Heart right ventricle (tissue), 16 donors: ENCODE results near the gene RUNX1. TPM values are rescaled to one million over a fixed set of nuclear protein-coding genes. Genes with fewer than 3 reads are reported as not detected.

Experiments
- ATAC-seq, 8 donors: fragments of 200-7000 bp; cut with Tn5 transposase; one replicate each; pipeline ENCODE4 v1.9.1; 2020; ENCODE audit warnings: mild to moderate bottlenecking in 8 of 8, moderate library complexity in 8 of 8, moderate number of reproducible peaks in 1 of 8
- DNase-seq, 2 donors: peaks; one replicate each; pipeline ENCODE4 v3.0.0-alpha.2; 2020
- H3K27ac ChIP-seq, 10 donors: fragments of 200-600 bp; sonication (generic) in 2 of 10; one replicate each; pipeline versions ENCODE4 v1.5.0 to v1.8.0; 2020 to 2022; ENCODE audit warnings: mild to moderate bottlenecking in 3 of 10
- H3K27me3 ChIP-seq, 7 donors: fragments of 200-600 bp; one replicate each; pipeline ENCODE4 v1.8.0; 2021 to 2022; ENCODE audit warnings: mild to moderate bottlenecking in 2 of 7
- H3K36me3 ChIP-seq, 9 donors: fragments of 200-600 bp; sonication (generic) in 1 of 9; one replicate each; pipeline versions ENCODE4 v1.5.0 to v1.8.0; 2020 to 2022; ENCODE audit warnings: mild to moderate bottlenecking in 2 of 9
- H3K4me1 ChIP-seq, 9 donors: fragments of 200-600 bp; sonication (generic) in 1 of 9; one replicate each; pipeline versions ENCODE4 v1.5.0 to v1.8.0; 2020 to 2022; ENCODE audit warnings: mild to moderate bottlenecking in 4 of 9
- H3K4me3 ChIP-seq, 10 donors: fragments of 200-600 bp; sonication (generic) in 2 of 10; one replicate each; pipeline versions ENCODE4 v1.5.0 to v1.8.0; 2020 to 2022; ENCODE audit warnings: mild to moderate bottlenecking in 7 of 10, moderate library complexity in 2 of 10
- H3K9me3 ChIP-seq, 11 donors: fragments of 200-600 bp in 10 of 11; sonication (generic) in 2 of 11; one replicate each; pipeline versions ENCODE4 v1.5.0 to v1.8.0; 2013 to 2022; ENCODE audit warnings: mild to moderate bottlenecking in 2 of 11, control low read depth in 1 of 11, moderate library complexity in 1 of 11
- WGBS, 2 donors: extraction: QIAGEN DNeasy Blood & Tissue Kit; methylation state at CpG; one replicate each; pipeline ENCODE4 v1.1.7; 2013; ENCODE audit warnings: inconsistent platforms in 1 of 2; 5-methylcytosine and 5-hydroxymethylcytosine counted together
- intact Hi-C, 10 donors: fragments of 100-400 bp; cut with DNase I; formaldehyde crosslinking; loops; one replicate each; pipeline versions ENCODE4 v1.11.1 to v1.14.2; 2022
- polyA plus RNA-seq, 2 donors: library from polyadenylated mRNA; stranded (reverse); fragments of 200-250 nt; gene quantifications; one replicate each; pipeline ENCODE4 v1.2.3, GENCODE V29; 2013
- total RNA-seq, 10 donors: library from RNA; stranded (reverse); fragmentation: NEBNext Ultra II Directional in 3 of 10; extraction: Animal tissue kit (Norgen Biotek cat#: 25700) in 3 of 10; gene quantifications; one replicate each; pipeline versions ENCODE4 v1.2.1 to v1.2.4, GENCODE V29; 2021 to 2023
- TF ChIP-seq, protein P1 (sequence below), 9 donors: fragments of 200-600 bp; sonication (generic) in 2 of 9; IDR thresholded peaks; one replicate each; pipeline versions ENCODE4 v1.5.0 to v1.8.0; 2021 to 2022; ENCODE audit warnings: antibody characterized with exemption in 9 of 9, mild to moderate bottlenecking in 5 of 9, moderate library complexity in 1 of 9
- donor health status: Arrhythmogenic right ventricular cardiomyopathy.
- donor health status: ischemic (EF 13 %, LVEDD 7.1; RV severe dilation, severe dysfunction).
- donor health status: healthy with polysubstance abuse.
- donor health status: DM: no; HTN: yes; CAD: no.
- donor health status: DM: no; HTN: no; CAD: no.
- donor health status: ischemic (EF 25% LVEDD 6.9; RV normal size, moderate dysfunction).
- donor health status: ischemic (EF 25% LVEDD 5.7; RV mildly dilated, moderate dysfunction).
- donor health status: healthy.
- donor health status: DM: yes; HTN: yes; CAD: no.
- donor health status: Ischemic cardiomyopathy.
- donor health status: ischemic (EF 35%, LVEDD 5.7; RV mildly dilated, moderate dysfunction).
- donor health status: nonischemic (EF 11% LVEDD 7.7; RV severe dilation, severe dysfunction).
- donor health status: DM: yes; HTN: yes; CAD: no.
- donor health status: PGD.
- donor health status: ischemic (EF 29% LVEDD 5.4; RV normal size, mild dysfunction).
- donor health status: nonischemic (EF 23%, LVEDD 6.1; RV moderate dilation, normal function).

The RUNX1 gene
- total and polyA plus RNA-seq, 12 donors, result 0.88 to 29.3 (median 3.5) TPM

DNA sequence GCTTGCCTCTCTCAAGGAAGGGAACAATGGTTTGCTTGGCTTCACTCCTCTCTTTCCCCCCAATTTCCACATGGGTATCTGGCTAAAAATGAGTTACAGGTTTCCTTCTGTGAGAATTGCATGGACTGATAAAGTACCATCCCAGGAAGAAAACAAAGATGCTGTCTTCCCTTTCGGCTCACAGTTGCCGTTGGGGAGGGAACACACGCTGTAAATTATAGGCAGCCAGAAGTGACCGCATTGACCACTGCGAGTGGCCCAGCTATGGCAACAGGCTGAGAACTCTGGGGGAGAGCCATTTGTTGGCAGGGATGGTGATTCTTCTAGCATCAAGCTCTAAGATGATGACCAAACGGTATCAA lies 2.9 kb downstream of the RUNX1 start:
- peak overlapping the region in 2 of 10 donors; percentile 16 to 86 for H3K27ac ChIP-seq

DNA sequence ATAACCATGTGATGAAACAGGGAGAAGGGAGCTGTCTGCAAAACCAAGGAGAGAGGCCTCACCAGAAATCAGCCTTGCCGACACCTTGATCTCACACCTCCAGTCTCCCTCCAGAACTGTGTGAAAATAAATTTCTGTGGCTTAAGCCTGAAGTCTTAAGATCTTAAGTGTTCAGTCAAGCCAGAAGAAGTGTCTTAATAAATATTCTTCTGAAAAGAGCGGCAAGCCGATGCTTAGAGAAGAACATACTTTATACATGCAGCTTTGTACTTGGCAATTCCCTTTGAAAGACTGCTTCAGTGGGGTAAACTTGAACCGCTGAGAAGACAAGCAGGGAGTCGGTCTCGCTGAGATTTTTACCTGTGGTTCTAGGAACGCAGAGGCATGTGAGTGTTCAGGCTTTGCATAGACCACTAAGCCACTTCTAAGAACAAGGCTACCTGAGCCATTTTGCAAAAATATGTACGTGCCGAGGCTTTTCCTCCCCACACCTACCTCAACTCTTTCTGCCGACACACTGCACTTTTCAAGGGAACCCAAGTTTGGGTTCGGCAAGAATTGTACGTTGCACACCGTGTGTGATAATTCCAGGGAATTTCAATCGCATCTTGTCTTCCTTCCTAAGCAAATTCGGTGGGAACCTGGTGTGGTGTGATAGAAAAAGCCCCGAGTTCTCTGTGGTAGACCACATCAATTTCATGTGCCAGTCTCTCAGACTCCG lies 3.4 kb downstream of the RUNX1 start:
- Histone ChIP-seq H3K36me3 (no peaks in the 10 kb centered on the region), H3K27ac (peak overlapping the region in 1 of 10 donors; percentile 86), H3K27me3 (peaks cover 0 to 41% (median 13%) of the 10 kb centered on the region in 7 donors), H3K4me3 (peak overlapping the region in 1 of 10 donors; percentile 63), H3K4me1 (peaks cover 0 to 89% (median 2%) of the 10 kb centered on the region in 9 donors), H3K9me3 (no peaks in the 10 kb centered on the region)
- ATAC-seq (no peak), DNase-seq (no peak)
- intact Hi-C loops, result loop anchor here in 4 of 10 donors (5.0 to 10.0 kb wide), 3 partner anchors 158 to 809 kb away; no protein-coding TSS in a partner anchor
- TF ChIP-seq, protein P1, sequence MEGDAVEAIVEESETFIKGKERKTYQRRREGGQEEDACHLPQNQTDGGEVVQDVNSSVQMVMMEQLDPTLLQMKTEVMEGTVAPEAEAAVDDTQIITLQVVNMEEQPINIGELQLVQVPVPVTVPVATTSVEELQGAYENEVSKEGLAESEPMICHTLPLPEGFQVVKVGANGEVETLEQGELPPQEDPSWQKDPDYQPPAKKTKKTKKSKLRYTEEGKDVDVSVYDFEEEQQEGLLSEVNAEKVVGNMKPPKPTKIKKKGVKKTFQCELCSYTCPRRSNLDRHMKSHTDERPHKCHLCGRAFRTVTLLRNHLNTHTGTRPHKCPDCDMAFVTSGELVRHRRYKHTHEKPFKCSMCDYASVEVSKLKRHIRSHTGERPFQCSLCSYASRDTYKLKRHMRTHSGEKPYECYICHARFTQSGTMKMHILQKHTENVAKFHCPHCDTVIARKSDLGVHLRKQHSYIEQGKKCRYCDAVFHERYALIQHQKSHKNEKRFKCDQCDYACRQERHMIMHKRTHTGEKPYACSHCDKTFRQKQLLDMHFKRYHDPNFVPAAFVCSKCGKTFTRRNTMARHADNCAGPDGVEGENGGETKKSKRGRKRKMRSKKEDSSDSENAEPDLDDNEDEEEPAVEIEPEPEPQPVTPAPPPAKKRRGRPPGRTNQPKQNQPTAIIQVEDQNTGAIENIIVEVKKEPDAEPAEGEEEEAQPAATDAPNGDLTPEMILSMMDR (IDR thresholded peaks at IDR 0.05), result no peak
- WGBS, 2 donors, result 89 to 94% methylated on average over 17 of the region's 17 CpGs

More for the DNA sequence above, 2.9 kb downstream of the RUNX1 start:
- TF ChIP-seq, protein P1 (IDR thresholded peaks at IDR 0.05), result no peak
- Histone ChIP-seq H3K4me3 (peak overlapping the region in 1 of 10 donors; percentile 63), H3K27me3 (peaks cover 0 to 41% (median 13%) of the 10 kb centered on the region in 7 donors), H3K9me3 (no peaks in the 10 kb centered on the region), H3K36me3 (no peaks in the 10 kb centered on the region), H3K4me1 (peaks cover 0 to 89% (median 7%) of the 10 kb centered on the region in 9 donors)
- ATAC-seq, result no peak
- 79 to 88% methylated on average over 6 of the region's 6 CpGs for WGBS, 2 donors
- intact Hi-C loops, result loop anchor here in 4 of 10 donors (5.0 to 10.0 kb wide), 3 partner anchors 159 to 809 kb away; no protein-coding TSS in a partner anchor
- DNase-seq, result no peak

DNA sequence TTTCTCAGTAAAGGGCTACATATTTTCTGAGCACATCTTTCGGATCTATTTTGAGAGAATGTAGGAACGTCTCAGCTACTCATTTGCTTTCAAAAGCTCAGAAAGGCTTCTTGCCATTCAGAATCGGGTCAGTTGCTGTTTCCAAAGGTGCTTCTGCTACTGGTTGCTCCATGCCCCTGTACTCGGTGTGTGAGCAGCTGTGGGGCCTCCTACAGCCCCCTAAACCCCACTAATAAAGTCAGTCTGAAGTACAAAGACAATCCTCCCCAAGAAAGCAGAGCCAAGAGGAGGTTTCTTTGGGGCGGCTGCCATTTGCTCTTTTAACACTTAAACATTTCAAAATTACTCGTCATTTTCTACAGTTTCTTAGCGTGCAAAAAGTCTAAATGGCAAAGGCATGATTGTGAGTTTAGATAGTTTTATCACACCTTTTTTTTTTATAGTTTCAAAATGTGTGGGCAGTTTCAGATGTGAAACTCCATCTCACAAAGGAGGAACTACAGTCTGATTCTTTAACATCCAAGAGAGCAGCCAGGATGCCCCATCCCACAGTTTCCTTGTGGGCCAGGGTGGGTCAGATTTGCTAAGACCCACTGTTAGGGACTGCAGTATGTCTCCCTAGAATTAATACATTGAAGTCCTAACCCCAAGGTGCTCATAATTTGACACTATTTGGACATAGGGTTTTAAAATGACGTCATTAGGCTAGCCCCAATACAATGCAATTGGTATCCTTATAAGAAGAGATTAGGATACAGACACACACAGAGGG lies 4.1 kb downstream of the RUNX1 start:
- Histone ChIP-seq H3K27me3 (peaks cover 0 to 41% (median 13%) of the 10 kb centered on the region in 7 donors), H3K4me3 (peak overlapping the region in 1 of 10 donors; percentile 63), H3K36me3 (no peaks in the 10 kb centered on the region), H3K27ac (peak overlapping the region in 1 of 10 donors; percentile 86), H3K4me1 (peaks cover 0 to 89% (median 0%) of the 10 kb centered on the region in 9 donors), H3K9me3 (no peaks in the 10 kb centered on the region)
- DNase-seq (no peak), ATAC-seq (no peak)
- intact Hi-C loops, result loop anchor here in 5 of 10 donors (5.0 to 10.0 kb wide), 4 partner anchors 158 to 1068 kb away; no protein-coding TSS in a partner anchor
- TF ChIP-seq, protein P1 (IDR thresholded peaks at IDR 0.05), result no peak
- WGBS, 2 donors, result 79 to 82% methylated on average over 8 of the region's 8 CpGs

DNA sequence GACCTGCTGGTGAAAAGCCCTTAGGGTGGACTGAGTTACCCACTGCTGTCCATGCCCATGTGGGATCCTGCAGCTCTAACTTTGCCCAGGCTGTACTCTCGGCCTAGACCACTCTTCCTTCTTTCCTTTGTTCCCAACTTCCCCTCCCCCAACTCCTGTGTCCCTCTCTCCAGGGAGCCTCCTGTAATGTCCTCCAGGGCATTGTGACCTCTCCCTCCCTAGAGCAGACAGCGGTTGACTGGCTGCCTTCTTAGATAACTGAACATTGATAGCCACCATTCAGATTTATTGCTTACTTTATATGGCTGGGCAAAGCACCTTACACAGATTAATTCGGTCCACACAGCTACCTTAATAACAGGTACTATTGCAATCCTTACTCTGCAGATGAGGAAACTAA lies 5.0 kb downstream of the RUNX1 start:
- DNase-seq (no peak), ATAC-seq (no peak)
- Histone ChIP-seq H3K4me3 (no peak overlapping the region), H3K9me3 (no peaks in the 10 kb centered on the region), H3K27ac (peak overlapping the region in 1 of 10 donors; percentile 86), H3K4me1 (peaks cover 0 to 88% (median 0%) of the 10 kb centered on the region in 9 donors), H3K36me3 (no peaks in the 10 kb centered on the region), H3K27me3 (peaks cover 0 to 38% (median 13%) of the 10 kb centered on the region in 7 donors)
- intact Hi-C loops, result loop anchor here in 4 of 10 donors (5.0 to 10.0 kb wide), 3 partner anchors 351 to 1067 kb away; no protein-coding TSS in a partner anchor
- WGBS, 2 donors, result 86 to 88% methylated on average over 3 of the region's 3 CpGs
- TF ChIP-seq, protein P1 (IDR thresholded peaks at IDR 0.05), result no peak
